ENCODE measurements around the gene RNF25.

The RNF25 gene

GRCh38 chr2:218671097-218671653, 627 bp downstream of the RNF25 start:
- peak; percentile 1 for DNase-seq

GRCh38 chr2:218664653-218665052, 7.1 kb downstream of the RNF25 start:
- no peak for DNase-seq

- DNase-seq: no peak
Observed at GRCh38 chr2:218663901-218664300, 7.9 kb downstream of the RNF25 start.

GRCh38 chr2:218662827-218663226, 9.0 kb downstream of the RNF25 start:
- no peak for DNase-seq

- DNase-seq: no peak
Observed at GRCh38 chr2:218662377-218662776, 9.4 kb downstream of the RNF25 start.

- no peak for DNase-seq
Observed at GRCh38 chr2:218659988-218660358, 11.8 kb downstream of the RNF25 start.

GRCh38 chr2:218659258-218659987, 12.4 kb downstream of the RNF25 start, which contains the start of the genes BCS1L and ZNF142:
BCS1L (plus strand) TSS chr2:218659683; CDS start chr2:218660988, 1,305 bp downstream.
ZNF142 (minus strand) TSS chr2:218659623; CDS start chr2:218656429, 3,194 bp downstream.
- DNase-seq: peak; percentile 94

- peak; percentile 49 for DNase-seq
Observed at GRCh38 chr2:218658671-218659257, 13.0 kb downstream of the RNF25 start.

GRCh38 chr2:218655751-218656150, 16.1 kb downstream of the RNF25 start:
- DNase-seq: no peak

- no peak for DNase-seq
Observed at GRCh38 chr2:218648787-218649100, 23.1 kb downstream of the RNF25 start.

GRCh38 chr2:218648088-218648786, 23.6 kb downstream of the RNF25 start:
- DNase-seq: peak; percentile 66

GRCh38 chr2:218645126-218645525, 26.7 kb downstream of the RNF25 start:
- DNase-seq: no peak

- DNase-seq: no peak
Observed at GRCh38 chr2:218644721-218645120, 27.1 kb downstream of the RNF25 start.

GRCh38 chr2:218643751-218644310, 28.0 kb downstream of the RNF25 start:
- DNase-seq: no peak

GRCh38 chr2:218642786-218643185, 29.0 kb downstream of the RNF25 start:
- no peak for DNase-seq

GRCh38 chr2:218642121-218642656, 29.6 kb downstream of the RNF25 start:
- no peak for DNase-seq

GRCh38 chr2:218638372-218638771, 33.4 kb downstream of the RNF25 start:
- DNase-seq: no peak

GRCh38 chr2:218635719-218636118, 36.1 kb downstream of the RNF25 start:
- no peak for DNase-seq

GRCh38 chr2:218631837-218632236, 40.0 kb downstream of the RNF25 start:
- DNase-seq: no peak

GRCh38 chr2:218627939-218628338, 43.9 kb downstream of the RNF25 start:
- no peak for DNase-seq

GRCh38 chr2:218626369-218626768, 45.4 kb downstream of the RNF25 start:
- DNase-seq: no peak

GRCh38 chr2:218623366-218623705, 48.5 kb downstream of the RNF25 start:
- no peak for DNase-seq
